ENCODE data around the gene PPM1M. TPM values are rescaled to one million over a fixed set of nuclear protein-coding genes. Genes with fewer than 3 reads are reported as not detected.

The PPM1M gene
- total RNA-seq, 1 donor from 2014 or later, result 53.4 TPM

- intact Hi-C loops (cut with DNase I), result no loop called here
- Histone ChIP-seq H3K27ac (no peak overlapping the region), H3K36me3 (peaks cover 58% of the 10 kb centered on the region), H3K4me1 (peaks cover 13% of the 10 kb centered on the region), H3K27me3 (ENCODE audit: low read depth) (no peaks in the 10 kb centered on the region), H3K4me3 (no peak overlapping the region), H3K9me3 (no peaks in the 10 kb centered on the region)
- ATAC-seq (no peak), DNase-seq (no peak)
- TF ChIP-seq CTCF (IDR thresholded peaks at IDR 0.05), result no peak
Measured at GRCh38 chr3:52228266-52228665, 17.3 kb upstream of the PPM1M start.

GRCh38 chr3:52228751-52229291 is 16.7 kb upstream of the PPM1M start:
- Histone ChIP-seq H3K27me3 (ENCODE audit: low read depth) (no peaks in the 10 kb centered on the region), H3K4me3 (no peak overlapping the region), H3K27ac (no peak overlapping the region), H3K36me3 (peaks cover 61% of the 10 kb centered on the region), H3K9me3 (no peaks in the 10 kb centered on the region), H3K4me1 (peaks cover 13% of the 10 kb centered on the region)
- DNase-seq (peak; percentile 34), ATAC-seq (no peak)
- intact Hi-C loops (cut with DNase I), result no loop called here
- TF ChIP-seq CTCF (IDR thresholded peaks at IDR 0.05), result no peak

GRCh38 chr3:52229656-52230055 is 15.9 kb upstream of the PPM1M start:
- no peak for DNase-seq
- intact Hi-C loops (cut with DNase I), result loop anchor here (10.0 kb wide), 1 partner anchor 105 kb away; no protein-coding TSS in a partner anchor
- H3K9me3 ChIP-seq, result no peaks in the 10 kb centered on the region
- no peak overlapping the region for H3K4me3 ChIP-seq
- no peak for ATAC-seq
- H3K4me1 ChIP-seq, result peaks cover 13% of the 10 kb centered on the region
- H3K27me3 ChIP-seq (ENCODE audit: low read depth), result no peaks in the 10 kb centered on the region
- H3K27ac ChIP-seq, result no peak overlapping the region
- H3K36me3 ChIP-seq, result peaks cover 68% of the 10 kb centered on the region
- TF ChIP-seq CTCF (IDR thresholded peaks at IDR 0.05), result no peak

- Histone ChIP-seq H3K4me1 (peaks cover 13% of the 10 kb centered on the region), H3K4me3 (no peak overlapping the region), H3K27ac (no peak overlapping the region), H3K36me3 (peaks cover 72% of the 10 kb centered on the region), H3K9me3 (no peaks in the 10 kb centered on the region), H3K27me3 (ENCODE audit: low read depth) (no peaks in the 10 kb centered on the region)
- no peak for TF ChIP-seq CTCF (IDR thresholded peaks at IDR 0.05)
- no peak for ATAC-seq
- DNase-seq, result peak; percentile 35
- intact Hi-C loops (cut with DNase I), result loop anchor here (10.0 kb wide), 1 partner anchor 104 kb away; no protein-coding TSS in a partner anchor
Measured at GRCh38 chr3:52230461-52230860, 15.1 kb upstream of the PPM1M start.

GRCh38 chr3:52230889-52231499 is 14.6 kb upstream of the PPM1M start:
- intact Hi-C loops (cut with DNase I), result loop anchor here (10.0 kb wide), 1 partner anchor 104 kb away; no protein-coding TSS in a partner anchor
- Histone ChIP-seq H3K27ac (no peak overlapping the region), H3K9me3 (no peaks in the 10 kb centered on the region), H3K4me1 (peaks cover 18% of the 10 kb centered on the region), H3K4me3 (no peak overlapping the region), H3K27me3 (ENCODE audit: low read depth) (no peaks in the 10 kb centered on the region), H3K36me3 (peaks cover 72% of the 10 kb centered on the region)
- DNase-seq (peak; percentile 46), ATAC-seq (no peak)
- TF ChIP-seq CTCF (IDR thresholded peaks at IDR 0.05), result no peak

Data from lower lobe of right lung (tissue), 2 donors.